HepG2 (cell line): ENCODE results near the gene TMEM190. TPM values are rescaled to one million over a fixed set of nuclear protein-coding genes. Genes with fewer than 3 reads are reported as not detected.

Experiments
- FOXA1 ChIP-seq, 2 experiments: fragments of 450-650 bp in 1 of 2; sonication (generic) in 1 of 2; formaldehyde crosslinking in 1 of 2; IDR thresholded peaks; 2 replicates each; pipeline versions ENCODE4 v1.4.0 to v1.6.1; 2016 to 2020; ENCODE audit warnings: missing genetic modification reagents in 1 of 2
- HDAC1 ChIP-seq: sonication (generic); formaldehyde crosslinking; IDR thresholded peaks from 2 replicates; pipeline ENCODE4 v1.5.1; 2020; ENCODE audit warnings: mild to moderate bottlenecking, missing genetic modification reagents
- NBN ChIP-seq: fragments of 450-650 bp; conservative IDR thresholded peaks from 2 replicates; pipeline ENCODE4 v1.6.1; 2017
- NCOA5 ChIP-seq: sonication (generic); formaldehyde crosslinking; IDR thresholded peaks from 2 replicates; pipeline ENCODE4 v1.4.0; 2020; ENCODE audit warnings: missing genetic modification reagents
- NR2F6 ChIP-seq, 2 experiments: IDR thresholded peaks; 2 replicates each; pipeline ENCODE4 v1.6.1; 2016; ENCODE audit warnings: antibody characterized with exemption in 1 of 2, mild to moderate bottlenecking in 1 of 2
- PAWR ChIP-seq: sonication (generic); formaldehyde crosslinking; IDR thresholded peaks from 2 replicates; pipeline ENCODE4 v1.4.0; 2020; ENCODE audit warnings: missing genetic modification reagents, mild to moderate bottlenecking, borderline replicate concordance
- SOX13 ChIP-seq, 3 experiments: fragments of 450-650 bp in 1 of 3; sonication (generic) in 1 of 3; formaldehyde crosslinking in 1 of 3; IDR thresholded peaks in 2 of 3; conservative IDR thresholded peaks in 1 of 3; 2 replicates each; pipeline versions ENCODE4 v1.5.0 to v1.6.1; 2016 to 2020; ENCODE audit warnings: antibody characterized with exemption in 1 of 3, mild to moderate bottlenecking in 1 of 3, missing compliant biosample characterization in 1 of 3, missing genetic modification reagents in 1 of 3, moderate library complexity in 1 of 3
- TBP ChIP-seq: sonication (generic); formaldehyde crosslinking; IDR thresholded peaks from 2 replicates; pipeline ENCODE4 v1.5.0; 2020; ENCODE audit warnings: missing genetic modification reagents
- ZBTB21 ChIP-seq: sonication (generic); formaldehyde crosslinking; IDR thresholded peaks from 2 replicates; pipeline ENCODE4 v1.4.0; 2020; ENCODE audit warnings: missing genetic modification reagents
- ZNF121 ChIP-seq: sonication (generic); formaldehyde crosslinking; IDR thresholded peaks from 2 replicates; pipeline ENCODE4 v1.5.0; 2020; ENCODE audit warnings: mild to moderate bottlenecking, missing genetic modification reagents
- polyA plus RNA-seq, 8 experiments: library from polyadenylated mRNA; depleted of rRNA in 3 of 8; stranded (reverse) in 7 of 8; unstranded in 1 of 8; fragments of >200 nt; fragmentation: Illumina TruSeq in 4 of 8; extraction: Trizol in 4 of 8; gene quantifications; 2 replicates each; pipeline versions ENCODE4 v1.2.1 to v1.2.3, GENCODE V29; 2011 to 2016; ENCODE audit warnings: low read depth in 4 of 8, missing spikeins in 1 of 8, mixed read lengths in 1 of 8; ENCODE audit not compliant: insufficient read depth in 1 of 8
- total RNA-seq, 5 experiments: library from RNA; depleted of rRNA; stranded (reverse); fragments of >200 nt; fragmentation: Illumina TruSeq; extraction: Trizol; gene quantifications; 2 replicates each; pipeline ENCODE4 v1.2.3, GENCODE V29; 2016; ENCODE audit warnings: low read depth in 1 of 5
- TF ChIP-seq, protein P1 (sequence below): sonication (generic); formaldehyde crosslinking; IDR thresholded peaks from 2 replicates; pipeline ENCODE4 v1.5.0; 2020; ENCODE audit warnings: mild to moderate bottlenecking, missing genetic modification reagents
- TF ChIP-seq, protein P2 (sequence below): sonication (generic); formaldehyde crosslinking; IDR thresholded peaks from 2 replicates; pipeline ENCODE4 v1.4.0; 2020; ENCODE audit warnings: missing genetic modification reagents
- TF ChIP-seq, protein P3 (sequence below): sonication (generic); formaldehyde crosslinking; IDR thresholded peaks from 2 replicates; pipeline ENCODE4 v1.5.0; 2020; ENCODE audit warnings: mild to moderate bottlenecking, missing genetic modification reagents
- TF ChIP-seq, protein P4 (sequence below): sonication (generic); formaldehyde crosslinking; IDR thresholded peaks from 2 replicates; pipeline ENCODE4 v1.4.0; 2020; ENCODE audit warnings: missing genetic modification reagents
- TF ChIP-seq, protein P5 (sequence below): sonication (generic); formaldehyde crosslinking; IDR thresholded peaks from 2 replicates; pipeline ENCODE4 v1.4.0; 2020; ENCODE audit warnings: missing genetic modification reagents, borderline replicate concordance

TMEM190 gene
- total and polyA plus RNA-seq, 2 of the 13 experiments (the other 11 are each of a cell fraction or from before 2014, with no cell fraction given), result 0.35 to 0.83 TPM

DNA sequence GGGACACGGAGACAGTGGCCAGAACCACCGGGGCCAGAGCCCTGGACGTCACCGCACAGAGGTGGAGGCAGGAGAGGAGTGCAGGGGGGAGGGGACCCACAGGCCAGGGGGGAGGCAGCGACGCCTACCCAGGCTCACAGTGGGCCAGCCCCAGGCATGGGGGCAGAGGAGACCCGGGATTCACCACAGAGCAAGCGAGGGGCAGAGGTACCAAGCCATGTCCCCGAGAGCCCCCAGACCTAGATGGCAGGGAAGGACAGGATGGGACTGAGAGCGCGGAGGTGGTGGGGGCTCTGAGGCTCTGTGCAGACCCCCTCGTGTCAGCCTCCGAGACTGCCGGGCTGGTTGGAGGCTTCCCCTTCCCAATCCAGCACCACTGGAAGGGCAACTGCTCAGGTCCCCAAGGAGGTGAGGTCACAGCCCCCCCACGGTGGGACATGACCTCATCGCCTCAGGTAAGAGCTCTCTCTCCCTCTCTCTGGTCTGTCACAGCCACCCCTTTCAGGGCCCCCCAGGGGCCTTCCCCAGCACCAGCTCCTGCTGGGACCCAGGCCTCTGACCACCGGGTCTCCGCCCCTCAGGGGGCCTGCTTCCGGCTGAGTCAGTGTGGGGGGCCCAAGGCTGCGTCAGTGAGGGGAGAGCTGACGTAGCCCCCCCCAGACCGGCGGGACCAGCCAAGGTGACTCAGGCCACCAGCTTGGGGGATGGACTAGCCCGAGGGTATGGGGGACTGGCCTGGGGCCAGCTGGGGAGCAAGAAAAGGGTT lies 4.1 kb upstream of the TMEM190 start (continued):
- TF ChIP-seq, protein P1, sequence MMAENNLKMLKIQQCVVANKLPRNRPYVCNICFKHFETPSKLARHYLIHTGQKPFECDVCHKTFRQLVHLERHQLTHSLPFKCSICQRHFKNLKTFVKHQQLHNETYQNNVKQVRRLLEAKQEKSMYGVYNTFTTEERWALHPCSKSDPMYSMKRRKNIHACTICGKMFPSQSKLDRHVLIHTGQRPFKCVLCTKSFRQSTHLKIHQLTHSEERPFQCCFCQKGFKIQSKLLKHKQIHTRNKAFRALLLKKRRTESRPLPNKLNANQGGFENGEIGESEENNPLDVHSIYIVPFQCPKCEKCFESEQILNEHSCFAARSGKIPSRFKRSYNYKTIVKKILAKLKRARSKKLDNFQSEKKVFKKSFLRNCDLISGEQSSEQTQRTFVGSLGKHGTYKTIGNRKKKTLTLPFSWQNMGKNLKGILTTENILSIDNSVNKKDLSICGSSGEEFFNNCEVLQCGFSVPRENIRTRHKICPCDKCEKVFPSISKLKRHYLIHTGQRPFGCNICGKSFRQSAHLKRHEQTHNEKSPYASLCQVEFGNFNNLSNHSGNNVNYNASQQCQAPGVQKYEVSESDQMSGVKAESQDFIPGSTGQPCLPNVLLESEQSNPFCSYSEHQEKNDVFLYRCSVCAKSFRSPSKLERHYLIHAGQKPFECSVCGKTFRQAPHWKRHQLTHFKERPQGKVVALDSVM (CRISPR knock-in tag), result no peak
- TF ChIP-seq, protein P2, sequence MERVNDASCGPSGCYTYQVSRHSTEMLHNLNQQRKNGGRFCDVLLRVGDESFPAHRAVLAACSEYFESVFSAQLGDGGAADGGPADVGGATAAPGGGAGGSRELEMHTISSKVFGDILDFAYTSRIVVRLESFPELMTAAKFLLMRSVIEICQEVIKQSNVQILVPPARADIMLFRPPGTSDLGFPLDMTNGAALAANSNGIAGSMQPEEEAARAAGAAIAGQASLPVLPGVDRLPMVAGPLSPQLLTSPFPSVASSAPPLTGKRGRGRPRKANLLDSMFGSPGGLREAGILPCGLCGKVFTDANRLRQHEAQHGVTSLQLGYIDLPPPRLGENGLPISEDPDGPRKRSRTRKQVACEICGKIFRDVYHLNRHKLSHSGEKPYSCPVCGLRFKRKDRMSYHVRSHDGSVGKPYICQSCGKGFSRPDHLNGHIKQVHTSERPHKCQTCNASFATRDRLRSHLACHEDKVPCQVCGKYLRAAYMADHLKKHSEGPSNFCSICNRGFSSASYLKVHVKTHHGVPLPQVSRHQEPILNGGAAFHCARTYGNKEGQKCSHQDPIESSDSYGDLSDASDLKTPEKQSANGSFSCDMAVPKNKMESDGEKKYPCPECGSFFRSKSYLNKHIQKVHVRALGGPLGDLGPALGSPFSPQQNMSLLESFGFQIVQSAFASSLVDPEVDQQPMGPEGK (CRISPR knock-in tag), result peak; percentile 95
- TF ChIP-seq TBP (CRISPR knock-in tag), result no peak
- TF ChIP-seq, protein P3, sequence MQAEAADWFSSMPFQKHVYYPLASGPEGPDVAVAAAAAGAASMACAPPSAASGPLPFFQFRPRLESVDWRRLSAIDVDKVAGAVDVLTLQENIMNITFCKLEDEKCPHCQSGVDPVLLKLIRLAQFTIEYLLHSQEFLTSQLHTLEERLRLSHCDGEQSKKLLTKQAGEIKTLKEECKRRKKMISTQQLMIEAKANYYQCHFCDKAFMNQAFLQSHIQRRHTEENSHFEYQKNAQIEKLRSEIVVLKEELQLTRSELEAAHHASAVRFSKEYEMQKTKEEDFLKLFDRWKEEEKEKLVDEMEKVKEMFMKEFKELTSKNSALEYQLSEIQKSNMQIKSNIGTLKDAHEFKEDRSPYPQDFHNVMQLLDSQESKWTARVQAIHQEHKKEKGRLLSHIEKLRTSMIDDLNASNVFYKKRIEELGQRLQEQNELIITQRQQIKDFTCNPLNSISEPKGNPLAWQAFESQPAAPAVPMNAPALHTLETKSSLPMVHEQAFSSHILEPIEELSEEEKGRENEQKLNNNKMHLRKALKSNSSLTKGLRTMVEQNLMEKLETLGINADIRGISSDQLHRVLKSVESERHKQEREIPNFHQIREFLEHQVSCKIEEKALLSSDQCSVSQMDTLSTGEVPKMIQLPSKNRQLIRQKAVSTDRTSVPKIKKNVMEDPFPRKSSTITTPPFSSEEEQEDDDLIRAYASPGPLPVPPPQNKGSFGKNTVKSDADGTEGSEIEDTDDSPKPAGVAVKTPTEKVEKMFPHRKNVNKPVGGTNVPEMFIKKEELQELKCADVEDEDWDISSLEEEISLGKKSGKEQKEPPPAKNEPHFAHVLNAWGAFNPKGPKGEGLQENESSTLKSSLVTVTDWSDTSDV (CRISPR knock-in tag), result no peak
- TF ChIP-seq FOXA1 (IDR thresholded peaks at IDR 0.05), result no peak
- TF ChIP-seq FOXA1 (CRISPR knock-in tag; IDR thresholded peaks at IDR 0.05), result no peak
- TF ChIP-seq ZBTB21 (CRISPR knock-in tag), result peak; percentile 80
- no peak for TF ChIP-seq ZNF121 (CRISPR knock-in tag)
- no peak for TF ChIP-seq PAWR (CRISPR knock-in tag)
- TF ChIP-seq NR2F6 (IDR thresholded peaks at IDR 0.05), result 0 out of 2 replicates have a peak, but pooled peaks have one; percentile 17
- TF ChIP-seq NR2F6 (CRISPR knock-in tag; IDR thresholded peaks at IDR 0.05), result no peak
- 0 out of 2 replicates have a peak, but pooled peaks have one; percentile 19 for TF ChIP-seq HDAC1 (CRISPR knock-in tag)
- TF ChIP-seq, protein P4, sequence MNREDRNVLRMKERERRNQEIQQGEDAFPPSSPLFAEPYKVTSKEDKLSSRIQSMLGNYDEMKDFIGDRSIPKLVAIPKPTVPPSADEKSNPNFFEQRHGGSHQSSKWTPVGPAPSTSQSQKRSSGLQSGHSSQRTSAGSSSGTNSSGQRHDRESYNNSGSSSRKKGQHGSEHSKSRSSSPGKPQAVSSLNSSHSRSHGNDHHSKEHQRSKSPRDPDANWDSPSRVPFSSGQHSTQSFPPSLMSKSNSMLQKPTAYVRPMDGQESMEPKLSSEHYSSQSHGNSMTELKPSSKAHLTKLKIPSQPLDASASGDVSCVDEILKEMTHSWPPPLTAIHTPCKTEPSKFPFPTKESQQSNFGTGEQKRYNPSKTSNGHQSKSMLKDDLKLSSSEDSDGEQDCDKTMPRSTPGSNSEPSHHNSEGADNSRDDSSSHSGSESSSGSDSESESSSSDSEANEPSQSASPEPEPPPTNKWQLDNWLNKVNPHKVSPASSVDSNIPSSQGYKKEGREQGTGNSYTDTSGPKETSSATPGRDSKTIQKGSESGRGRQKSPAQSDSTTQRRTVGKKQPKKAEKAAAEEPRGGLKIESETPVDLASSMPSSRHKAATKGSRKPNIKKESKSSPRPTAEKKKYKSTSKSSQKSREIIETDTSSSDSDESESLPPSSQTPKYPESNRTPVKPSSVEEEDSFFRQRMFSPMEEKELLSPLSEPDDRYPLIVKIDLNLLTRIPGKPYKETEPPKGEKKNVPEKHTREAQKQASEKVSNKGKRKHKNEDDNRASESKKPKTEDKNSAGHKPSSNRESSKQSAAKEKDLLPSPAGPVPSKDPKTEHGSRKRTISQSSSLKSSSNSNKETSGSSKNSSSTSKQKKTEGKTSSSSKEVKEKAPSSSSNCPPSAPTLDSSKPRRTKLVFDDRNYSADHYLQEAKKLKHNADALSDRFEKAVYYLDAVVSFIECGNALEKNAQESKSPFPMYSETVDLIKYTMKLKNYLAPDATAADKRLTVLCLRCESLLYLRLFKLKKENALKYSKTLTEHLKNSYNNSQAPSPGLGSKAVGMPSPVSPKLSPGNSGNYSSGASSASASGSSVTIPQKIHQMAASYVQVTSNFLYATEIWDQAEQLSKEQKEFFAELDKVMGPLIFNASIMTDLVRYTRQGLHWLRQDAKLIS (CRISPR knock-in tag), result no peak
- TF ChIP-seq, protein P5, sequence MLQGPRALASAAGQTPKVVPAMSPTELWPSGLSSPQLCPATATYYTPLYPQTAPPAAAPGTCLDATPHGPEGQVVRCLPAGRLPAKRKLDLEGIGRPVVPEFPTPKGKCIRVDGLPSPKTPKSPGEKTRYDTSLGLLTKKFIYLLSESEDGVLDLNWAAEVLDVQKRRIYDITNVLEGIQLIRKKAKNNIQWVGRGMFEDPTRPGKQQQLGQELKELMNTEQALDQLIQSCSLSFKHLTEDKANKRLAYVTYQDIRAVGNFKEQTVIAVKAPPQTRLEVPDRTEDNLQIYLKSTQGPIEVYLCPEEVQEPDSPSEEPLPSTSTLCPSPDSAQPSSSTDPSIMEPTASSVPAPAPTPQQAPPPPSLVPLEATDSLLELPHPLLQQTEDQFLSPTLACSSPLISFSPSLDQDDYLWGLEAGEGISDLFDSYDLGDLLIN, result no peak
- no peak for TF ChIP-seq SOX13 (IDR thresholded peaks at IDR 0.05)
- TF ChIP-seq SOX13 (CRISPR knock-in tag; conservative IDR thresholded peaks at IDR 0.05 in 1 of 2, IDR thresholded peaks at IDR 0.05 in 1 of 2), result no peak
- TF ChIP-seq NBN, result no peak
- TF ChIP-seq NCOA5 (CRISPR knock-in tag), result no peak
